Hematopoietic multipotent progenitor cell (in vitro differentiated cells): Measurements from ENCODE around the gene S100A2. TPM values are rescaled to one million over a fixed set of nuclear protein-coding genes. Genes with fewer than 3 reads are reported as not detected.

Experiments
- DNase-seq, 3 donors: peaks; one replicate each; pipeline ENCODE4 v3.0.0-alpha.2; 2011 to 2015; ENCODE audit warnings: low read depth in 2 of 3, low spot score in 2 of 3
- total RNA-seq: library from RNA; depleted of rRNA; stranded (reverse); fragments of >200 nt; gene quantifications from one replicate; pipeline ENCODE4 v1.2.3, GENCODE V29; 2012

S100A2 gene
- total RNA-seq, 1 donor, result 0.27 TPM

GRCh38 chr1:153546796-153547559 is 18.7 kb downstream of the S100A2 start:
- DNase-seq, result no peak

DNA sequence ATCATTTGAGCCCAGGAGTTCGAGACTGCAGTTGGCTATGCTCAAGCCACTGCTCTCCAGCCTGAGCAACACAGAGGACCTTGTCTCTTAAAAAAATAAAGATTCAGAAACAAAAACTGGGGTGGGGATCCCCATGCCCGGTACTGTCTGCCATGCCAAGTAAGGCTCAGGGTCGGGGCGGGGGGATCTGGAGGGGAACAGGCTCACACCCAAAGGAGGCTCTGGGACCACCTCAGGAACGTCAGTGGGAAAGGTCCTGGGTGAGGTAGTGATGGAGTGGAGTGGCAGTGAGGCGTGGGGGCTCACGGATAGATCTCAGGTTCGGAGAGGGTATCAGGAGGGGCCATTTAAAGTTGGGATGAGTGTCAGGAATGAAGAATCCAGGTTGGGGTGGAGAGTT is 19.3 kb downstream of the S100A2 start:
- DNase-seq, result no peak

- peak in 2 of 3 donors; percentile 81 to 95 for DNase-seq
Observed at GRCh38 chr1:153545067-153546055, 20.3 kb downstream of the S100A2 start, which contains the start of gene S100A4. S100A4 (minus strand) TSS chr1:153545806; CDS start chr1:153544794, 1,012 bp downstream.

DNA sequence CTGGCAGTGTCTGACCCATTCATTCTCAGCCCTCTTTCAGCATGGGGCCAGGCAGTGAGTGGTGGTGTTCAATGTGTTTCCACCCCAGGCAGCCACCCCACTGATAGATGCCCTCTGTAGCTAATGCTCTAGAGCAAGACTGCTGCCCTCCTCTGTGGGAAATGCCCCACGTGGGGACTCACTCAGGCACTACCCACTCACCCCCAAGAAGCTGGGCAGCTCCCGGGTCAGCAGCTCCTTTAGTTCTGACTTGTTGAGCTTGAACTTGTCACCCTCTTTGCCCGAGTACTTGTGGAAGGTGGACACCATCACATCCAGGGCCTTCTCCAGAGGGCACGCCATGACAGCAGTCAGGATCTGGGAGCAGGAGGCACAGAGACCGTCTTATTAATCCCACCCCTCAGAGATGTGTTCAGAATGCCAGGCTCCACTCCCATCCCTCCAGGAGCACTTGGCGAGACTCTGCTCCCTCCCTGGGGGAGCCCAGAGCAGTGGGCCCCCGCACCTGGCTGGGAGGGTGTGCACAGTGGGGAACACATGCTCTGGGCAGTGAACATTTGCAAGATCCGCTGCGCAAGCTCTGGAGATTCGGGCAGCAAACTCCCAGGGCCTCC is 21.1 kb downstream of the S100A2 start:
- DNase-seq, result no peak

DNA sequence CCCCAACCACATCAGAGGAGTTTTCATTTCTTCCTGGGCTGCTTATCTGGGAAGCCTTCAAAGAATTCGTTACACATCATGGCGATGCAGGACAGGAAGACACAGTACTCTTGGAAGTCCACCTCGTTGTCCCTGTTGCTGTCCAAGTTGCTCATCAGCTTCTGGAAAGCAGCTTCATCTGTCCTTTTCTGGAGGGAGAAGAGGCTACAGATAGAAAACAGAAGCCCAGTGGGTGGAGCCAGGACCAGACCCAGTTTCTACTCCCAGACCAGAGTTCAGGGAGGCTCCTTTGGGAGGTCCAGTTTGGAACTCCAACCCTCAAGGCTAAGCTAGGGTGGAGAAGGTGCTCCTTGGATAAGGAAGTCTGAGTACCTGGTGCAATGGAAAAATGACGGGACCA is 21.9 kb downstream of the S100A2 start:
- no peak for DNase-seq

DNA sequence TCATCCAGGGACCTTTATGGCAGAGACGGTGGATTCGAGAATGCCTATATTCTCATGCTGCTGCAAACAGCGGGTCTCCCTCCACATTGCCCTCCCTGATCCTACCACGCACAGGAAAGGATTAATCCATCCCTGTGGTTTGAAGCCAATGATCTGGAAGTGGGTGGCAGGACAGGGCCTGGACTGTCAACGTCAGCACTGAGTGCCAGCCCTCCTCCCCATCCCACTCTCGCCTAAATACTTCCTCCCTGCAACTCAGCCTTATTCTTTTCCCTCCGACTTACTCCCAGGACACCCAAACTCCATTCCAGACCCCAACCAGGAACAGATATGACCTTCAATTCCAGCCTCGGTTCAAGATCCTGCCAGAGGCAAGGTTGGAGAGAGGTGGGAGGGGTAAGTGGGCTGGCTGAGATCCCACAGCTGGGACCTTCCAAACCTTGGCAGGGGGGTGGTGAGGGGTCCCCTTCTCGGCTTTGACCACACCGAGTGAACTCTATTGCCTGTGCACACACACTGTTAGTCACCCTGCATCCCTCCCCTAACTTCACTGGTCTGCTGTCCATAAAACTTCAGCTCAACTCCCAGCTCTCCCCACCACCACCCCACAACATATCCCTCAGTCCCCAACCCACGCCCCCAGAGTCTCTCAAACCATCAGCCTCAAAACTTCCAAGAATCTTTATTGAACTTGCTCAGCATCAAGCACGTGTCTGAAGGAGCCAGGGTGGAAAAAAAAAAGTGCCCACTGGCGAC is 22.5 kb downstream of the S100A2 start:
- DNase-seq, result no peak

GRCh38 chr1:153541641-153542590 is 23.7 kb downstream of the S100A2 start:
- no peak for DNase-seq

- DNase-seq, result peak in 2 of 3 donors; percentile 70 to 76
Observed at GRCh38 chr1:153540394-153541361, 25.0 kb downstream of the S100A2 start, which contains the start of gene S100A5. S100A5 (minus strand) TSS chr1:153540934; CDS start chr1:153540191, 743 bp downstream.

GRCh38 chr1:153539395-153540093 is 26.1 kb downstream of the S100A2 start:
- no peak for DNase-seq

DNA sequence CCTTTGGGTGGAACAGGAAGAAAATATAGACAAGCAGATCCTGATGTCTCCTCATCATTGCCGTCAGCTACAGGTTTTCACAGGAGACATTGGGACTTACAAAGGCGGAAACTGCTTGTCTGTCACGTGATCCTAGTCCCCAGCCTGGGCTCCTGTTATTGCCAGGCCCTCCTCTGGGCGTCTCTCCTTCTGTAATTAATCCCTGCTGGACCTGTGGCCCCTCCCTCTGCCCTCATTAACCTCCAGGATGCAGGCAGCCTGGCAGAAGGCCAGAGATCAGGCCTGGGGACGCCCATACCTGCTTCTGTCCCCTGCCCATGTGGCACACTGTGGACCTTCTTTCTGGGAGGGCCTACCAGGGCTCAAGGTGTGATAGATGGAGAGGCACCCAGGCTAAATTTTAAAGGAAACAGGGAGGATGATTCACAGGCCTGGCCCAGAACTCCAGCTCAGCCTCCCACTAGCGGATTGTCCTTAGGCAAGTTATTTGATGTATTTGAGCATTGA is 27.3 kb downstream of the S100A2 start:
- no peak for DNase-seq

DNA sequence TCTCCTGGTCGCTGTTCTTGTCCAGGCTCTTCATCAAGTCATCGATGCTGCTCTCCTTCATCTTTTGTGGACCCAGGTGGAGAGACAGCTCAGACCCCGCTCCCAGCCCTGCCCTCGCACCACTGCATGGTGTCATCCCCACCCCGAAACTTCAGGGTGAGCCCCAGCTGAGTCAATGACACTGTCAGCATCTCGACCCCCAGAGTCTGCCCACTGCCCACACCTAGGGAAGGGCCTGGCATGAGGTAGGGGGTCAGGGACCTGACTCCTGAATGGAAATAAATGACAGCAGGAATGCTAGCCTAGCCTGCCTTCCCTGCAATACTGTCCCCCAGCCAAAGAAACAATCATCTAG is 28.3 kb downstream of the S100A2 start:
- no peak for DNase-seq

DNA sequence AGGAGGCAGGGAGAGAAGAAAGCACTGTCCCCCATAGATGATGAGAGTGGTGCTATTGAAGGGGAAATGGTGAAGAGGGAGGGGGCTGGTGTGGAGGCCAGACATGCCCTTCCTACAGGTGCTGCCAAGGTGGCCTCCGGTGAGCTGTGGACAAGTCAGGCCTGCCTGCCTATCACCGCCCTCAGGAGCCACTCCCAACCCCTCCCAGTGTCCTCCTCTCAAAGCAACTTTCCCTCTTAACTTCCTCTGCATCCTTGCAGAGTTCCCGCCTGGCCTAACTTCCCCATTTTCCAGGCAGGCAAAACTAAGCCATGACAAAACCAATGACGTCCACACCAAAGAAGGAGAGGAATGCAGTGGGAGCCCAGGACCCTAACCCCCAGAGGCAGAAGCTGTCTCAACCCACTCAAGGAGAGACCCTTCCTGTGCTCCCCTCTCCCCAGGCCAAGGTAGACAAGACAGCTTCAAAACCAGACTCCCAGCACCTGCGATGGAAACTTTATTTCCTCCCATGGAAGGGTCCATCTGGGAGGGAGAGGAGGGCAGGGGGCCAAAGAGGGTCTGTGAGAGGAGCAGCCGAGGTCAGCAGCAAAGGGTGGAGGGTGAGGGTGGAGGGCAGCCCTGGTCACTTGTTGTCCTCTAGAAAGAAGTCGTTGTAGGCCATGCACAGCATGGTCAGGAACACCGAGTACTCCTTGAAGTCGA is 28.8 kb downstream of the S100A2 start:
- no peak for DNase-seq

- DNase-seq, result peak; percentile 56 to 90 (median 86)
Observed at GRCh38 chr1:153536012-153536670, 29.5 kb downstream of the S100A2 start.

GRCh38 chr1:153535242-153536011 is 30.2 kb downstream of the S100A2 start, which contains the start of gene S100A6:
S100A6 (minus strand) TSS chr1:153535991; CDS start chr1:153535339, 652 bp downstream.
- peak in 1 of 3 donors; percentile 31 for DNase-seq

- no peak for DNase-seq
Observed at GRCh38 chr1:153534925-153535241, 30.8 kb downstream of the S100A2 start.
